Upper lobe of left lung (tissue), 4 donors: Measurements from ENCODE around the gene IGFLR1.

Experiments
- CTCF ChIP-seq, 6 experiments: fragments of 450-650 bp in 4 of 6; fragments of 200-600 bp in 2 of 6; sonication (generic) in 2 of 6; IDR thresholded peaks; one replicate each; pipeline ENCODE4 v1.5.1; 2016 to 2019; ENCODE audit warnings: antibody characterized with exemption in 6 of 6
- EP300 ChIP-seq, 4 donors: sonication (generic); formaldehyde crosslinking; IDR thresholded peaks; one replicate each; pipeline ENCODE4 v1.5.1; 2017; ENCODE audit warnings: antibody characterized with exemption in 4 of 4, control low read depth in 2 of 4
- POLR2A ChIP-seq, 4 donors: fragments of 450-650 bp; IDR thresholded peaks; one replicate each; pipeline ENCODE4 v1.5.1; 2016 to 2017; ENCODE audit warnings: antibody characterized with exemption in 4 of 4, mild to moderate bottlenecking in 2 of 4
- POLR2AphosphoS5 ChIP-seq, 2 donors: sonication (generic); formaldehyde crosslinking; IDR thresholded peaks; one replicate each; pipeline ENCODE4 v1.5.1; 2017; ENCODE audit warnings: antibody characterized with exemption in 2 of 2

DNA sequence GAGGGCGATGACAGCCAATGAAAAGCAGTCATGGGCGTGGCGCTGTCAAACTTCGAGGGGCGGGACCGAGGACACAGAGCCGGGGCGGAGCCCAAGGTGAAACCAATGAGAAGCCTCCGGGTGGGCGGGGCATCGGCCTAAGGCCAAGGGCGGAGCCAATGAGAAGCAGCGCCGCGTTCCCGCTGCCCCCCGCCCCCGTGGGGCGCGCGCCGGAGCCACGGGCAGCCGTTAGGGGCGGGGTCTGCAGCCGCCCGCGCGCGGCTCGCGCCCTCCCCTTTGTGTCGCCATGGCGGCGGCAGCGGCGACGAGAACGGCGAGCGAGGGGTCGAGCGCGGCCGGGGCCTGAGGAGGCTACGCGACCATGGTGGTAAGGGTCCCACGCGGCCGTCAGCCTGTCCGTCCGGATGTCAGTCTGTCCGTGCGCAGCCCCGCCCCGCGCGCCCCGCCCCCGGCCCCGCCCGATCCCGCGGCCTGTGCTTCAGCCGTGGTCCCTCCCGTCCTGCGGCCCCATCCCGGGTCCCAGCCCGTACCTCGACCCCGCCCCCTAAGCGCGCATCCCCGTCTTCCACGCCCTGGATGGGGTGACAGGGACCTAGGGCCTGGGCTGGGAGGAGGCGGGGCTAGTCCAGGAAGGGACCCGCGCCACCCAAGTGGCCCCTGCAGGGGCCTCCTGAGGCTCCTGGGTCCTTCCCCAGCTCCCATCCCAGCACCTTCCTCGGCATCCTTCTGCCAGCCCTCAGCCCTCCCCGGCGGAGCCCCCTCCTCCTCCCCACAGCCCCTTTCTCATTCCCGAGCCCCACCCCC, 33.2 kb upstream of the IGFLR1 start, which contains the start of gene ARHGAP33:
- TF ChIP-seq CTCF (IDR thresholded peaks at IDR 0.05) (no peak), EP300 (IDR thresholded peaks at IDR 0.05) (no peak), POLR2A (IDR thresholded peaks at IDR 0.05) (no peak), POLR2AphosphoS5 (IDR thresholded peaks at IDR 0.05) (no peak)
